Coronary artery (tissue), 2 donors: Measurements from ENCODE around the gene TBC1D9.
A peak's percentile ranks its signal among the peaks of the same experiment; 100 is the strongest.

ENCODE experiments used
- DNase-seq: peaks from one replicate; pipeline ENCODE4 v3.0.0-alpha.2; 2017; ENCODE audit warnings: low spot score
- H3K27ac ChIP-seq, 2 donors: fragments of 200-600 bp; sonication (generic); one replicate each; pipeline ENCODE4 v1.5.1; 2016 to 2019
- H3K4me3 ChIP-seq: fragments of 200-600 bp; sonication (generic); 2 replicates; pipeline ENCODE4 v1.5.1; 2016; ENCODE audit warnings: mild to moderate bottlenecking, moderate library complexity
- TF ChIP-seq, protein P1 (sequence below): fragments of 200-600 bp; sonication (generic); IDR thresholded peaks from one replicate; pipeline ENCODE4 v1.5.1; 2019; ENCODE audit warnings: antibody characterized with exemption

TBC1D9 gene

DNA sequence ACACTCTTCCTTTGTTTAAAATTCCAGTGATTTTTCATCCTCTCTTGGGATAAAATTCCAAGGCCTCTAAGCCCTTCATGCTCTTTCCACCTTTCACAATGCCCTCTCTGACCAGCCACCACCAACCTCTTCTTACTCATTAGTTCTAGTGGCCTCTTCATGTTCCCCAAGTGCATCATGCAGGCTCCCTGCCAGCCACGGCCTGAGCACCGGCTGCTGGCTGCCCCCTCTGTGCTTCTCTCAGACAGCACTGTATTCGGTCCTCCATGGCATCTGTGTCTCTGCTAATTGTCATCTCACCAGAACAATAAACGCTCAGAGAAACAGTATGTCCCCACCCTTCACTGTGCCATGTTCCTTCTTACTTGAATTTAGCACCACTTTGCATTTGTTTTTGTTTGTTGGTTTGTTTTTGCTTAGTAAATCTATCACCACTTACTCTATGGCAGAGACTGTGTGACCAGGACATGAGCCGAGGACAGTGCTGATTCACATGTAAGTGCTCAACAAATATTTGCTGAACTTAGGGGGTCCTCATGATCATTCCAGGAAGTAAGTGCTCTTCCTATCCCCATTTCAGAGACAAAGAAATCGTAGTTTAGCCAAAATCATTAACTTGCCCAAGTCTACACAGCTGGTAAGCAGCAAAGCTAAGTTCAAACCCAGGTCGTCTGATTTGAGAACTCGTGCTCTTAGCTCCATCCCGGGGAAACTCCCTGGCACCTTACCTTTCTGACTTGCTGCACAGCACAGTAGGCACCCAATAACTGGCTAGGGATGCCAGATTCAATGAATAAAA lies 110.4 kb downstream of the TBC1D9 start:
- Histone ChIP-seq H3K4me3 (no peak overlapping the region), H3K27ac (no peak overlapping the region)
- no peak for DNase-seq
- TF ChIP-seq, protein P1, sequence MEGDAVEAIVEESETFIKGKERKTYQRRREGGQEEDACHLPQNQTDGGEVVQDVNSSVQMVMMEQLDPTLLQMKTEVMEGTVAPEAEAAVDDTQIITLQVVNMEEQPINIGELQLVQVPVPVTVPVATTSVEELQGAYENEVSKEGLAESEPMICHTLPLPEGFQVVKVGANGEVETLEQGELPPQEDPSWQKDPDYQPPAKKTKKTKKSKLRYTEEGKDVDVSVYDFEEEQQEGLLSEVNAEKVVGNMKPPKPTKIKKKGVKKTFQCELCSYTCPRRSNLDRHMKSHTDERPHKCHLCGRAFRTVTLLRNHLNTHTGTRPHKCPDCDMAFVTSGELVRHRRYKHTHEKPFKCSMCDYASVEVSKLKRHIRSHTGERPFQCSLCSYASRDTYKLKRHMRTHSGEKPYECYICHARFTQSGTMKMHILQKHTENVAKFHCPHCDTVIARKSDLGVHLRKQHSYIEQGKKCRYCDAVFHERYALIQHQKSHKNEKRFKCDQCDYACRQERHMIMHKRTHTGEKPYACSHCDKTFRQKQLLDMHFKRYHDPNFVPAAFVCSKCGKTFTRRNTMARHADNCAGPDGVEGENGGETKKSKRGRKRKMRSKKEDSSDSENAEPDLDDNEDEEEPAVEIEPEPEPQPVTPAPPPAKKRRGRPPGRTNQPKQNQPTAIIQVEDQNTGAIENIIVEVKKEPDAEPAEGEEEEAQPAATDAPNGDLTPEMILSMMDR = no peak

DNA sequence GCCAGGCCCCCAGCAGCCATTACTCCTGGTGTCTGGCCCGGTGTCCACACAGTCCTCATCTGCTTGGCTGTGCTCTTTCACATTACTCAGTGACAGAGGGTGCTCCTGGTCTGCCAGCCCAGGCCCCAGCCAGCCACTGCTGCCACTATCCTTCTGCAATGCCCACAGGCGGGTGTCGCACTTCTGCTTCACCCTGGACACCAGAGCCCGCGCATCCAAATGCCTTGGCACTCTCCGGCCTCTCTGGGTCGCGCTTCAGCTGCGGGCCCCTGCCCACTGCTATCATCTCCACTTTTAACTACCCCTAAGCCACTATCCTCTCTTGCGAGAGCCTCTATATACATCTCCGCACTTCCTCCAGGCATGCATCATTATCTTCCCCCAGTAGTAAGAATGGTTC lies 111.0 kb downstream of the TBC1D9 start:
- no peak for DNase-seq

DNA sequence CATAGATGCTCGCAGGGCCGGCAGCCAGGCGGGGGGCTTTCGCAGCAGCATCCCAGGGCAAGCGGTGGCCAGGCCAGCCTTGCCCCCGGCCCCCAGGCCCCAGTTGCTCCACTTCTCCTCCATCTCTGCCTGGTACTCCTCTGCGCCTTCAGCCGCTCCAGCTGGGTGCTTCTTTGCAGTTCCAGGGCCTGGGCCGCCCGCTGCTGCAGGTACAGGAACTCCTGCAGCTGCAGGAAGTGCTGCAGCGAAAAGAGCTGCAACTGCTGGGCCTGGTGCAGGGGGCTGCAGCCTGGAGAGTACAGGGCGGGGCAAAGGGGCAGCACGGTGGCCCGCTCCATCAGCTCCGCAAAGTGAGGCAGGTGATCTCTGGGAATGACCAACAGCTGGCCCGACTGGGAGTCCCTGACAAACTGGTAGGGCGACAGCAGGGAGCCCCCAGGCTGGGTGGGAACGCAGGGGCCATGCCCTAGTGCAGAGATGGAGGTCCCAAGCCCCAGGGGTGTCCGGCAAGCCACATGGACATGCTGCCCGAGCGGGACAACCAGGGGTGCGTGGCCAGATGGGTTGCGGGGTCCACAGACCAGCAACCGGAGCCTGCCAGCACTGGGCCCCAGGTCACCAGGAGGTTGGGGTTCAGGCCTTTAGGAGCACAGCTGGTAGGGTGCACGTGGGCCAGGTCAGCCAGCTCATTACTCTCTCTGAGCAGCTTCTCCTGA lies 111.6 kb downstream of the TBC1D9 start:
- no peak overlapping the region for H3K4me3 ChIP-seq
- TF ChIP-seq, protein P1 = no peak
- no peak for DNase-seq
- H3K27ac ChIP-seq = no peak overlapping the region

More for the DNA sequence above, 111.0 kb downstream of the TBC1D9 start:
- Histone ChIP-seq H3K4me3 (no peak overlapping the region), H3K27ac (no peak overlapping the region)
- TF ChIP-seq, protein P1 = no peak

DNA sequence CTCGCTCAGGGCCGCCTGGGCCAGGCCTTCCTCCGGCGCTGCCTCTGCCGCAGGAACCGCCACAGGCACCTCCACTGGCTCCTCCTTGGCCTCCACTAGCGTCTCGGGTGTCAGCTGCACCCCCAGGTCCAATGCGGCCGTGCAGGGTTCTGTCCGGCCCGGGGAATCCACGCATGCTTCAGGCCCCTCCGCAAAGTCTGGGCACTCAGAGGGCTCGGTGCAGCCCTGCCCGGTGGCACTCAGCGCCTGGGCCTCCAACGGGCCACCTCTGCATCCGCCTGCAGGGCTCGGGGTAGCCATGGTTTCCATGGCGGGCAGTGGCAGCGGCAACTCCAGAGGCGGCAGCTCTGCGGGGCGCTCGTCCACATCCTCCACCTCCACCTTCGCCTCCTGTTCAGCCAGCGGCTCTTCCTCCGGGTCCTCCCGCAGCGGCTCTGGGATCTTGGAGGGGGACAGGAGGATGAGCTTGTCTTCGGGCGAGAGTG lies 112.6 kb downstream of the TBC1D9 start:
- H3K27ac ChIP-seq = no peak overlapping the region
- TF ChIP-seq, protein P1 = no peak
- DNase-seq = no peak
- no peak overlapping the region for H3K4me3 ChIP-seq

DNA sequence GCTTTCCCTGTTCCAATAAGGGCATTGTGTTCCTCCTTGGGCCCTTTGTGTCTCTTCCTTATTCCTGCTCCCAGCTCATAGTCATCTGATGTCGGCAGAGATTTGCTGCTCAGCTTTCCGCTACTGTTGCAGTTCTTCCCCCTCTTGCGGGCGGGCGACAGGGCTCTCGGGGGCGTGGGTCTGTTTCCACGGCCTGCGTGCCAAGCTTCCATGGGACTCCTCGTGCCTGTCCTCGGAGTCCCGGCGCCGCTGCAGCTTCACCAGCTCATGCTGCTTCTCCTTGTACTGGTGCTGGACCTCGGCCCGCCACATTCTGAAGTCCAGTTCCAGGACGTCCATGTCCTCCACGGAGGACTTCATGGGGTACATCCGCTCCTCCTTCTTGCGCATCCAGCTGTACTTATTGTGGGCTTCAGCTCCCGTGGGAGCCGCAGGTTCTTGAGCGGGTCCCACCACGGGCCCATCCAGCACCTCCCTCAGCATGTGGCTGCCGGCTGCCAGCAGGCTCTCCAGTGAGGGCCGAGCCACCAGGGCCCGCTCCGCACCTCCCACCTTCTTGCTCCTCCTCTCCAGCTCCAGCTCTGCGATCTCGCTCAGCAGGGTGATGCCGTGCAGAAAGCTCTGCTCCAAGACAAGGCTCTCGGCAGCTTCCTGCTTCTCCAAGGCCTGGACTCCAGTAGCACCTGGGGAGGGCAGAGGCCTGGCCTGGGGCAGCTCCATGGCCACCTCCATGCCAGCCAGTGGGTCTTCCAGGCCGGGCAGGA lies 113.3 kb downstream of the TBC1D9 start:
- TF ChIP-seq, protein P1 = no peak
- Histone ChIP-seq H3K27ac (no peak overlapping the region), H3K4me3 (no peak overlapping the region)
- no peak for DNase-seq

DNA sequence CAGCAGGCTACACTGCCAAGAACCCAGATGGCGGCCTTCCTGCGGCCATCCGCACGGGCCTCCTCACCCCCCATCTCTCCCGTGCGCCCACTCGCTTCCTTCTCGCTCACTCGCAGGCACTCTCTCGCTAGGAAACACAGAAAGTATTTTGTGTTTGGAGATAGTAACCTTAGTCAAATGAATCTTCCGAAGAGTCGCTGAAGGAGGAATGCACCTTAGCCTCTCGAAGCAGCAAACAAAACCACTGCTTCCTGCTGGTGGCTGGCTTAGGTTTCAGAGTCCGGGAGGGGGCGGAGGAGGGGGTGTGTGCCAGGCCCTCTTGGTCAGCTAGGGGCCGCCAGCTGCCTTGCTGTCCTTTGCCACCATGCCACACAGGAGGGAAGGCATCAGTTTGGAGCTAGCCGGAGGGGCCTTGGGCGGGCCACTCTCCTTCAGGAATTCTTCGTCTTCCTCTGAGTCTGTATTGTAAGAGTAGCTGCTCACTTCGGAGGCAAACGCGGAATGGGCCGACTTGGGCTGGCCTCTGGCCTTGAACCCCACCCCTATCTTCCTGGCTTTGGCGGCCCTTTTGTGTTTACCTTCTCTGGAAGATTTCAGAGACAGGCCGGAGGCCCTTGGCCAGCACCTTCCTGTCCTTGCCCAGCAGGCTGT lies 114.3 kb downstream of the TBC1D9 start:
- H3K27ac ChIP-seq = no peak overlapping the region
- TF ChIP-seq, protein P1 = no peak
- no peak for DNase-seq
- peak overlapping the region; percentile 53 for H3K4me3 ChIP-seq
